HG03095 (cell line): ENCODE data around the gene TNFRSF18.
"Not testable (repeated sequence)": the region's sequence is repeated elsewhere in the genome, so short reads cannot be mapped to it uniquely, and the experiment has no call there.

ENCODE experiments used
- ATAC-seq: cut with Tn5 transposase; IDR thresholded peaks from one replicate; pipeline ENCODE4 v1.9.1; 2021; ENCODE audit warnings: moderate library complexity; ENCODE audit not compliant: unreplicated experiment

The TNFRSF18 gene

GRCh38 chr1:1179983-1180861 lies 26.2 kb downstream of the TNFRSF18 start:
- no peak for ATAC-seq

- ATAC-seq = no peak
Observed at GRCh38 chr1:1179346-1179982, 26.9 kb downstream of the TNFRSF18 start.

- ATAC-seq = no peak
Observed at GRCh38 chr1:1178794-1179331, 27.5 kb downstream of the TNFRSF18 start.

GRCh38 chr1:1177452-1178206 lies 28.8 kb downstream of the TNFRSF18 start:
- no peak for ATAC-seq

GRCh38 chr1:1176931-1177330 lies 29.5 kb downstream of the TNFRSF18 start:
- no peak for ATAC-seq

- not testable (repeated sequence) for ATAC-seq
Observed at GRCh38 chr1:1176063-1176761, 30.2 kb downstream of the TNFRSF18 start.

GRCh38 chr1:1175221-1176062 lies 30.9 kb downstream of the TNFRSF18 start:
- ATAC-seq = no peak

GRCh38 chr1:1173793-1174415 lies 32.5 kb downstream of the TNFRSF18 start, which contains the start of gene TTLL10:
TSS of gene TTLL10 (plus strand) at chr1:1173880. CDS start at chr1:1179216, 5,336 bp downstream.
- no peak for ATAC-seq

- ATAC-seq = no peak
Observed at GRCh38 chr1:1173061-1173792, 33.2 kb downstream of the TNFRSF18 start.

GRCh38 chr1:1171546-1172340 lies 34.6 kb downstream of the TNFRSF18 start:
- ATAC-seq = no peak

GRCh38 chr1:1171161-1171545 lies 35.2 kb downstream of the TNFRSF18 start:
- no peak for ATAC-seq

GRCh38 chr1:1170215-1171091 lies 35.9 kb downstream of the TNFRSF18 start:
- no peak for ATAC-seq

GRCh38 chr1:1169429-1170214 lies 36.8 kb downstream of the TNFRSF18 start:
- no peak for ATAC-seq

GRCh38 chr1:1168451-1169411 lies 37.7 kb downstream of the TNFRSF18 start:
- no peak for ATAC-seq
